Fibroblast of lung (primary cell): ENCODE results near the gene GOT1. TPM values are rescaled to one million over a fixed set of nuclear protein-coding genes. Genes with fewer than 3 reads are reported as not detected.

Experiments
- DNase-seq, 2 donors: peaks; one replicate each; pipeline versions ENCODE4 v3.0.0 to v3.0.0-alpha.2; 2010; ENCODE audit warnings: low read depth in 2 of 2
- H2AFZ ChIP-seq: 2 replicates; pipeline ENCODE4 v1.5.1; 2012; ENCODE audit warnings: low read length, control low read depth, inconsistent platforms
- H3K27ac ChIP-seq: 2 replicates; pipeline ENCODE4 v1.5.1; 2011; ENCODE audit warnings: low read length, control low read depth; ENCODE audit not compliant: insufficient read depth
- H3K27me3 ChIP-seq: 2 replicates; pipeline ENCODE4 v1.5.1; 2011; ENCODE audit warnings: mild to moderate bottlenecking, low read length; ENCODE audit not compliant: control insufficient read depth, insufficient read depth
- H3K36me3 ChIP-seq: 2 replicates; pipeline ENCODE4 v1.5.1; 2011; ENCODE audit warnings: low read length; ENCODE audit not compliant: control insufficient read depth, insufficient read depth
- H3K4me1 ChIP-seq: 2 replicates; pipeline ENCODE4 v1.5.1; 2011; ENCODE audit warnings: low read length; ENCODE audit not compliant: control insufficient read depth, insufficient read depth; ENCODE audit errors: extremely low read depth
- H3K4me2 ChIP-seq: 2 replicates; pipeline ENCODE4 v1.5.1; 2011; ENCODE audit warnings: low read length, control low read depth; ENCODE audit not compliant: insufficient read depth; ENCODE audit errors: extremely low read depth
- H3K4me3 ChIP-seq, 4 experiments: fragments of 200-600 bp in 1 of 4; sonication (generic) in 1 of 4; replicated peaks in 1 of 4; 2 replicates each; pipeline ENCODE4 v1.5.1; 2011 to 2016; ENCODE audit warnings: low read length in 4 of 4, low read depth in 3 of 4, mild to moderate bottlenecking in 3 of 4, control low read depth in 2 of 4, inconsistent platforms in 1 of 4, mixed read lengths in 1 of 4; ENCODE audit not compliant: insufficient read depth in 1 of 4; ENCODE audit errors: control extremely low read depth in 1 of 4
- H3K79me2 ChIP-seq: 2 replicates; pipeline ENCODE4 v1.5.1; 2012; ENCODE audit warnings: mild to moderate bottlenecking, low read length, inconsistent platforms; ENCODE audit not compliant: control insufficient read depth, insufficient read depth
- H3K9ac ChIP-seq: 2 replicates; pipeline ENCODE4 v1.5.1; 2011; ENCODE audit warnings: mild to moderate bottlenecking, low read length, control low read depth; ENCODE audit not compliant: insufficient read depth
- H3K9me3 ChIP-seq: 2 replicates; pipeline ENCODE4 v1.5.1; 2012; ENCODE audit warnings: low read depth, low read length; ENCODE audit not compliant: control insufficient read depth, insufficient read depth
- H4K20me1 ChIP-seq: 2 replicates; pipeline ENCODE4 v1.5.1; 2011; ENCODE audit warnings: low read length; ENCODE audit not compliant: control insufficient read depth, insufficient read depth; ENCODE audit errors: extremely low read depth
- CTCF ChIP-seq, 2 donors: IDR thresholded peaks in 1 of 2; conservative IDR thresholded peaks in 1 of 2; 1 replicate in 1 of 2; 2 replicates in 1 of 2; pipeline ENCODE4 v1.5.1; 2011 to 2012; ENCODE audit warnings: low read length in 2 of 2, control low read depth in 1 of 2, inconsistent platforms in 1 of 2, low read depth in 1 of 2, mild to moderate bottlenecking in 1 of 2
- EZH2 ChIP-seq: IDR thresholded peaks from 2 replicates; pipeline ENCODE4 v1.5.1; 2012; ENCODE audit warnings: low read length, control low read depth, mild to moderate bottlenecking; ENCODE audit errors: missing control alignments
- polyA plus RNA-seq, 2 donors: library from polyadenylated mRNA; depleted of rRNA in 1 of 2; stranded (reverse) in 1 of 2; unstranded in 1 of 2; fragments of >200 nt; gene quantifications; 2 replicates each; pipeline ENCODE4 v1.2.1, GENCODE V29; 2011 to 2012; ENCODE audit warnings: missing spikeins in 1 of 2
- total RNA-seq: library from RNA; depleted of rRNA; stranded (reverse); fragments of >200 nt; gene quantifications from 2 replicates; pipeline ENCODE4 v1.2.1, GENCODE V29; 2014

GOT1 gene
- total and polyA plus RNA-seq, 2 donors (not counting 1 experiment from before 2014, with no cell fraction given) = 20.8 to 52.2 TPM

DNA sequence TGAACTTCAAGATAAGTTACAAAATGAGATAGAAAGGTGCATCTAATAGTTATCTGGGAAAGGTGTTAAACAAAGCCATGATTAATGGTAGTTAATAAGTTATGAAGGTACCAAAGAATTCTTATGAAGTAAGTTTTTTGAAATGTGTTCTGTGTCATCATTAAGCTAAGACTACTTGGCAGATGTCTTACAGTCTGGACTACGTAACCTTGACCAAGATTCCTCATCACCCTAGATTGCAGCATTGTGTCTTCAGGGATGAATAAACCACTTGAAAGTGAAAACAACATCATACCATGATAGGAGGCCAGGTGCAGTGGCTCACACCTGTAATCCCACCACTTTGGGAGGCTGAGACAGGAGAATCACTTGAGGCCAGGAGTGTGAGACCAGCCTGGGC lies 48.2 kb downstream of the GOT1 start:
- no peaks in the 10 kb centered on the region for H3K4me1 ChIP-seq
- H3K36me3 ChIP-seq = no peaks in the 10 kb centered on the region
- H3K9me3 ChIP-seq = no peaks in the 10 kb centered on the region
- no peak overlapping the region for H3K9ac ChIP-seq
- no peak overlapping the region for H2AFZ ChIP-seq
- no peaks in the 10 kb centered on the region for H4K20me1 ChIP-seq
- TF ChIP-seq EZH2 (no peak), CTCF (conservative IDR thresholded peaks at IDR 0.05 in 1 of 2, IDR thresholded peaks at IDR 0.05 in 1 of 2; ENCODE audit: low read depth in 1 of 2, low read length in 2 of 2) (no peak)
- H3K27ac ChIP-seq = no peak overlapping the region
- no peaks in the 10 kb centered on the region for H3K27me3 ChIP-seq
- H3K4me2 ChIP-seq = no peak overlapping the region
- DNase-seq = no peak
- H3K4me3 ChIP-seq = no peak overlapping the region
- H3K79me2 ChIP-seq = no peaks in the 10 kb centered on the region

DNA sequence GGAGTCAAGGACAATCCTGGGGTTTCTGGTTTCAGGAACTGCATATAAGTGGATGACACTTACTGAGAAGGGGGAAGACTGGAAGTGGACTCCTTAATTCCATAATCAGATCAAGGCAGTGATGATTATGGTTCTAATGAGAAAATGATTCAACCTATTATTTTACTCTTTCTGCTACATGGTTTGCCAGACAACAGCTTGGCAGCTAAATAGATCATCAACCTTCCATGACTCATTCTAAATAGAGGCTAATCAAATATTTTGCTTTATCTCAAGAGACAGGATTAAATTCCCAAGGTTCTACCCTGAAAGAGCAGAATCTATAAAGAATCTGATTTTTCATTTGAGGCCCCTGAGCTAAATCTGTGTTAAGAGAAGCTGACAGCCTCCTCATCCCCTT lies 55.0 kb downstream of the GOT1 start:
- H3K9ac ChIP-seq = no peak overlapping the region
- no peak overlapping the region for H3K27ac ChIP-seq
- no peaks in the 10 kb centered on the region for H3K4me1 ChIP-seq
- H3K4me3 ChIP-seq = no peak overlapping the region
- no peak for TF ChIP-seq EZH2
- TF ChIP-seq CTCF (conservative IDR thresholded peaks at IDR 0.05 in 1 of 2, IDR thresholded peaks at IDR 0.05 in 1 of 2; ENCODE audit: low read depth in 1 of 2, low read length in 2 of 2) = no peak
- no peaks in the 10 kb centered on the region for H3K27me3 ChIP-seq
- no peaks in the 10 kb centered on the region for H3K36me3 ChIP-seq
- no peaks in the 10 kb centered on the region for H3K9me3 ChIP-seq
- DNase-seq = peak in 1 of 2 donors; percentile 27
- H4K20me1 ChIP-seq = no peaks in the 10 kb centered on the region
- H2AFZ ChIP-seq = no peak overlapping the region
- no peaks in the 10 kb centered on the region for H3K79me2 ChIP-seq
- H3K4me2 ChIP-seq = no peak overlapping the region

DNA sequence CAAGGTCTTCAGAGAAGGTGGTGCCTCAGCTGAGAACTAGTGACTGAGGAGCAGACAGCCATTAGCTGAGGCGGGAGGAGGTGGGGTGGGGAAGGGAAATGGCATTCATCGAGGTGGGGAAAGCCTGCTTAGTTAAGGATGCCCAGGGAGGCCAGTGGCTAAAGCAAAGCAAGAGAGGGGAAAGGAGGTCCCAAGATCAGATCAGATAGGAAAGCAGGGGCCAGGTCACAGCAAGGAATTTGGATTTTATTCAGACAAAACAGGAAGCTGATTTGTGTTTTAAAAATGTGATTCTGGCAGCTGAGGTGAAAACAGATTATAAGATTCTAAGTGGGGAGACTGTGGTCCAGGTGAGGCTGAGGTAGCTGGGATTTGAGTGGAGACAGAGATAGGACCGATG lies 55.5 kb downstream of the GOT1 start:
- Histone ChIP-seq H3K9ac (no peak overlapping the region), H3K4me3 (no peak overlapping the region), H2AFZ (no peak overlapping the region), H3K36me3 (no peaks in the 10 kb centered on the region), H3K9me3 (no peaks in the 10 kb centered on the region), H3K4me1 (no peaks in the 10 kb centered on the region), H3K4me2 (no peak overlapping the region), H4K20me1 (no peaks in the 10 kb centered on the region), H3K27ac (no peak overlapping the region), H3K27me3 (no peaks in the 10 kb centered on the region), H3K79me2 (no peaks in the 10 kb centered on the region)
- no peak for DNase-seq
- TF ChIP-seq CTCF (conservative IDR thresholded peaks at IDR 0.05 in 1 of 2, IDR thresholded peaks at IDR 0.05 in 1 of 2; ENCODE audit: low read depth in 1 of 2, low read length in 2 of 2) (no peak), EZH2 (no peak)
